ENCODE measurements around the gene IRX2.

Gene IRX2

DNA sequence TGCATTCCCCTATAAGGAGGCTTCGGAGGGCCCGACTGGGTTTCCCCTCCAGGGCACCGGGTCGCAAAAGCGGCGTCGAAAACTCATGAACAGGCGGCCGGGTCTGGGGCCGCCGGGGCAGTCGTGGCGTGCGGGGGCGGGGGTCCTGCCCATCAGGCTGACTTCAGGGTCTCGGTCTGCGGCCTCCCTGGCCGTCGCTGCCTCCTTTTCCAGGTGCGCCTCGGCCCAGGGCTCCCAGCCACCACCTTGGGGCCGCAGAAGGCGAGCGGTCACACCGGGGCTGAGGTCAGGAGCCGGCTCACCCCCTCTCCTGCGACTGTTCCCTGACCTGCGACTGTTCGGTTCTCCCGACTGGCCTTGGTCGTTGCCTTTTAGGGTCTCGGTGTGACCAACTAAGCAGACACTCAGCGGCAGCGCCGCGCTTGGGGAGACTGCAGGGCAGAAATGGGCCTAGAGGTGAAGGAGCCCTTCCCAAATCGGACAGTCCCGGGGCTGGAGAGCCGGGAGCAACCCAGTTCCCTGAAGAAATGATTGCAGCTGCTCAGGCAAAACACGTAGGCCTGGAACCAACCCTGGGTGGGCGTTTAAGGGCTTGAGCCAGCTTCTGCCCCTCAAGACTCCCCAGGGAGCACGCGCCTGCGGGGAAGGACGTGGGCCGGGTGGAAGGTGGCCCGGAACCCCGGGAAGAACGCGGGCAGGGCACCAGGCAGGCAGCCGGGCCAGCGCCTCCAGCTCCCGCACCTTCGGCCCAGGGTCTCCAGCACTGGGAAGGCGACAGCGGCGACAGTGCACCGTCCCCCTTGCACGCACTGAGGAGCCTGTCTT lies 11.2 kb downstream of the IRX2 start:
- DNase-seq (ENCODE audit: low read depth): no peak

DNA sequence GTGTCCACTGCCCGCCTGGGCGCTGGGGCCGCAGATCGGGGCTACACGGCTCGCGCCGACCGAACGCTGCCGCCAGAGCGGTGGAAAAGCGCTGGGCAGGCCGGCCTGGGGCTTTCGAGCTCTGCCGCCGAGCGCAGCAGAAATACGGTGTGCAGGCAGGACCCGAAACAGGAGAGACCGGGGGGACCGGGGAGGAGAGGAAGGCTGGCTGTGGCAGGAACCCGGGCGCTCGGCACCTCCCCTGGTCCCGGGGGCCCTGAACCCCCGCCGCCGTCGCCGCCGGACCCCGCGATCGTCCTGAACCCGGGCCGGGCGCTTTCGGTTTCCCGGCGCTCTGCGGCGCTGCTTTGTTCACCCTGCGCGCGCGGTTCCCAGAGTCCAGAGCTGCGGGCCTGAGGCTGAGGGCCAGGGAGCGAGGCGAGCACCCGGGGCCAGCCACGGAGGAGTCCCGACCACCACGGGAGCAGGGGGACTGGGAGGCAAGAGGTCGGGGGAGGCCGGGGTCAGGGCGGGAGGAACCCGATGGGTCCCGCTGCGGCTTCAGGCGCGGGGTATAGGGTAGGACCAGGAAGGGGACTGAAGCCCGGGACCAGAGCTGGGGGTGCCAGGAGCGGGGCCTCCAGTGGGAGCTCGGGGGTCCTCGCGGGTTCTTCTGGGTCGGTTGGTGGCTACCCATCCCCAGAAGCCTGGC lies 12.0 kb downstream of the IRX2 start:
- no peak for DNase-seq (ENCODE audit: low read depth)

DNA sequence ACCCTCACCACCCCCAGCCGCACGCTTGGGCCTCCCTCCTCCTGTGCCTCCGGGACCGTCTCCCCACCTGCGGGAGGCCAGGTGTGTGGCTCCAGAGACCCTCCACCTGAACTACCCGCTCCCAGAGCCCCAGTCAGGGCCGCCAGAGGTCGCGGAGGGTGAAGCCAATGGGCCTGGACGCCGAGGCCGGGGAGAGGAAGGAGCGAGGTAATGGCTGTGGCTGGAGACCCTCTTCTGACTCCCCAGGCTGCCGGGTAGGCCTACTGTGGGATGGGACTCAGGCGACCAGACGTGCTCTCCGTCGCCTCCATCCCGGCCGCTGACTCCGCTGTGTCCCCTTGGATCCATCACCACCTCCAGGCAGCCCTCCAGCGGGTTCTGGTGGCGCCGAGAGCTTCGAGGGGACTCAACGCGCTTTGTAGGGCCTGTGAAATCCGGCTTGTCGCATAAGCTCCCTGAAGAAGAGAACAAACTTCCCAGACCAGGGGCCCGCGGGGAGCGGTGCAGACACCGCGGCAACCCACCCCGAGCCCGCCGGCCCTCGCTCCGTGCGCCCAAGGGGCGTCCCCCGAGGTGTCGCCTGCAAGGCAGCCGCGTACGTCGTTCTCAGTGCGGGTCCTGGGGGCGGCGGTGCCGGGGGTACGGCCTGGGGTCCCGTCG lies 12.6 kb downstream of the IRX2 start:
- no peak for DNase-seq (ENCODE audit: low read depth)

DNA sequence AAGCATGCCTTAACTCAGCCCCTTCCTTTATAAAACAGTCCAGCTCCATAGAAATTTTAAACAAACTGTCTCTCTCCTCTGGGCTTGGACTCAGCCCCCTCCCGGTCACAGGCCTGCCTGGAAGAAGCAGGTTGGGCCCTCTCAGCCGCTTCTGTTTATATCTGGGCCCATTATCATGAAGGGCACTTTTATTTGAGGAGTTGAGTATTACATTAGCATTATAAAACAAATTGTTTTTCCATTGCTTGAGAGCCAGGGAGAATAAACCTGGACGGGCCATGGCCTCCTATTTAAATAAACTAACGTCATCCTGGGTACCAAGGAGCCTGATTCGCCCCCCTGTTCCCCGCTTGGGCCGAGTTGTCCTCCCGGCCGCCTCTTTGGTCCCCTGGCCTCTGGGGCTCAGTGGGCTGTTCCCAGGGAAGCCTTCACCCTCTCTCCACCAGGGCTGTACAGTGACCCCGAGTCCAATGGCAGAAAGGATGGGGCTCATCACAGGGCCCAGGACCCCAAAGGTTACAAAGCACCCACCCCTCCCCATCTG lies 13.2 kb downstream of the IRX2 start:
- no peak for DNase-seq (ENCODE audit: low read depth)

DNA sequence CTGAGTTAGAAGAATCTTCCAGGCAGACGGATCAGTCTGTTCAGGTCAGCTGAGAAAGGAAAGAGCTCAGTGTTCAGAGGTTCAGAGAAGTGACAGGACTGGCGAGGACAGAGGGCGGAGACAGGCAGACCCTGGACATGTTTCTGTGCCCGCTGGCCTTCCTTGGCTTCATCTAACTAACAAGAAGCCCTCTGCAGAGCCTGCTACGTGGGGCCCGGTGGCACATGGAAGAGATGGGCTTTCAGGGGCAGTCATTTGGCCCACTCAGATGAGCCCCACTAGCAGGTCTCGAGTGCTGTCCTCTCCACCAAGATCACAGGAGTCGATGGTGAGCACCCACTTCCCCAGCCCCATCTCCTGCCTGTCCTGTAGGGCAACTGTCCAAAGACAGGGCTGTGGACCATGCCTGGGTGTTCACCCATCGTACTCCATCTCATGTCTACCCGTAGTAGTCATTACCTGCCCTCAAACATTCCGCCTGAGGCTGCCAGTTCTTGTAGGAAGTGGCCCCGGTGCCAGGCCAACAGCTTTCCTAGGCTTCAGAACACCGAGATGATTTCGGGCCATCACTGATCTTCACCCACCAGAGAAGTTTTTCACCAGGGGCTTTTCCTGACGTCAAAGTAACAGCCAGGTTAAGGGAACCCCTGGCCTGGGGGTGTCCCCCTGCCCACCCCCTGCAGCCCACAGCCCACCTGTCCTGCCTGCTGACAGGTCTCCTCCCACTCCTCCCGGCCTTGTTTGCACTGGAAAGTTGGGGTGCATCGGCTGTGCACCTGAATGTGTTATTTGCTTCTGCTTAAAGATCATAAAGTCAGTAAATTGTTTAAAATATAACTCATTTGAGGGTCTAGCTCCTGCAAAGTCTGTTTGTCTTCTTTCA lies 14.0 kb downstream of the IRX2 start:
- DNase-seq (ENCODE audit: low read depth): no peak

DNA sequence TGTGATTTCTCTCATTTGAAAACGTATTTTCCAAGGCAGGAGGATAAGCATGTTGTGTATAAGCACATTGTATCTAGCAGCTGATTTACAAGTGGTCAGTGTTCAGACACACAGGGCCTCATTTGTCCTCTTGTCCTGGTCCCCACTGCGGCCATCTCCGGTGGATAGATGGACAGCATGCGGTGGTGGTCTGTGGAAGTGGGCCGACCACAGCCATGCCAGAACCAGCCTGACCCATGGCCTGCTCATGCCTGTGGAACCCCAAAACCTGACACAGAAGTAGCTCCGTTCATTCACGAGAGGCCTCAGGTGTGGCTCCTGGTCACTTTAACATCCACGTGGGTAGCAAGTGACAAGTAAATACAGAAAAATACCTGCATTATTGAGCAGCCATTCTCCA lies 14.6 kb downstream of the IRX2 start:
- no peak for DNase-seq (ENCODE audit: low read depth)

DNA sequence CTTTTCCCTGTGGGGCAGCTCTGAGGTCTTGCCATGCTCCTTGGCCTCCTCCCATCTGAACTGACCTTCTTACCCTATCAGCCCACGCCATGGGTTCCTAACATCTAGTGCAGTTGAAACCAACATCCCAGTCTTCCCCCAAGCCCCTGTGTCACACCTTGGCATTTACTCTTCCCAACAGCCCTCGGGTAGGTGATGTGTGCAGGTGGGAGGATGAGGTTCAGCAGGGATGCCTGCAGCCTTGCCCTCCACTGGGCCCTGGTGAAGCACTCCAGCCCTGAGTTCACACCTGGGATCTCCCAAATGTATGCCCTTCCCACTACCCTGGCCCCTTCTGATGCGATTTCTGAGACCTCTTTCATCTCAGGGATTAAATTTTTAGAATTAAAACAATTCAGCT lies 15.5 kb downstream of the IRX2 start:
- no peak for DNase-seq (ENCODE audit: low read depth)

DNA sequence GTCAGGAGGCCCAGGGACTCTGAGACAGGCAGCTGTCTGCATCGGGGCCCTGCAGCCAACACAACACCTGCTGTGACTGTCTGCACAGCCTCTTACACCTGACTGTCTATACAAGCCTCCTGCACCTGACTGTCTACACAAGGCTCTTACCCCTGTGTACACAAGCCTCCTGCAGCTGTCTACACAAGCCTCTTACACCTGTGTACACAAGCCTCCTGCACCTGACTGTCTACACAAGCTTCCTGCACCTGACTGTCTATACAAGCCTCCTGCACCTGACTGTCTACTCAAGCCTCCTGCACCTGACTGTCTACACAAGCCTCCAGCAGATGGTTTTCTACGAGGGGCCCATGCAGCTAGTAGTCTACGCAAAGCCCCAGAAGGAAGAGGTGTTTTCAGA lies 18.6 kb downstream of the IRX2 start:
- no peak for DNase-seq (ENCODE audit: low read depth)

DNA sequence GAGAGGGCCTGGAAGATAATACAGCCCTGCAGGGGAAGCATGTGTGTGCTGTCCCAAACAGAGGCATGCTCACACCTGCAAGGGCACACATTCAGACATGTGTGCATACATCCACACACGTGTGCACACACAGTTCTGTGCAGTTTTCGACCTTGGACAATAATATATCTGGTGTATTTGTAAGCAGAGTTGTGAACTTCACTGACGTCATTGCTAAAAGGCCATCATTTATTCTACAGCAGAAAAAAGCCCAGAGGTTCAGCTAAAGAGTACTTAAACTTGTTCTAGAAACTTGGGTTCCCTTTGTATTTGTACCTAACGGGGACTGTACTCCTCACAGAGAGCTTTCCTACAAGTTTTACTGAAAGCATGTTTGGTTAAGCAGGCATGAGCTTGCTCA lies 19.5 kb downstream of the IRX2 start:
- no peak for DNase-seq (ENCODE audit: low read depth)

DNA sequence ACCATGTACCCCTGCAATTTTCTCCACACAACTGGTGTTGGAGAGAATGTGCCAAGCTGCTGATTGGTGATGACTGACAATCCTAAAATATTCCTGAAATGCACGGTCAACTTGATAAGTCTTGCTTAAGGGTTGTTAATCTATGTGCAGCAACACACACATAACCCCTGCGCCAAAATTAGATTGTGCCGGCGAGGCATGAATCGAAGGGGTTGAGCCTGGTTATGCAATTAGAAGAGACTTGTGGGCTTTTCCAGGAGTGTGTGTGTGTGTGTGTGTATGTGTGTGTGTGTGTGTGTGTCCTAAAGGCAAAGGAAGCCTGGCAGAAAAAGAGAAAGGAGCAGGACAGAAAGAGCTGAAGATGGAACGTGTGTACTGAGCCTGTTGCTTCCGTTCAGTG lies 22.3 kb downstream of the IRX2 start:
- DNase-seq (ENCODE audit: low read depth): no peak

DNA sequence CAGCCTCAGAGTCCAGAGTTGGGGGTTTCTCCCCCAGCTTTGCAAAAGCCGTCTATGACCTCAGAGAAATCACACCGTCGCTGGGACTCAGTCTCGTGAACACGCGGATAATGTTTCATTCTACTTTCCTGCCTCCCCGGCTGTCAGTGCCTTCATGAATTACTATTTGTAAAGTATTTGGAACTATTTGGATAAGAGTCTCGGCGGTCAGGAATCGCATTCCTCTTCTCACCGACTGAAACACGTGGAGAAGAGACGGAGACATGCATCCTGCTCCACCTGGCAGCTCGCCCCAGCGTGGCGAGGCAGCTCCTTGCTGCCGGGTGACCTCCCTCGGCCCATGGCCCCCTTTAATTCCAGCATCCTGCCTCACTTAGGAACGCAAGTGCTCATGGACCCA lies 23.9 kb downstream of the IRX2 start:
- DNase-seq (ENCODE audit: low read depth): no peak

DNA sequence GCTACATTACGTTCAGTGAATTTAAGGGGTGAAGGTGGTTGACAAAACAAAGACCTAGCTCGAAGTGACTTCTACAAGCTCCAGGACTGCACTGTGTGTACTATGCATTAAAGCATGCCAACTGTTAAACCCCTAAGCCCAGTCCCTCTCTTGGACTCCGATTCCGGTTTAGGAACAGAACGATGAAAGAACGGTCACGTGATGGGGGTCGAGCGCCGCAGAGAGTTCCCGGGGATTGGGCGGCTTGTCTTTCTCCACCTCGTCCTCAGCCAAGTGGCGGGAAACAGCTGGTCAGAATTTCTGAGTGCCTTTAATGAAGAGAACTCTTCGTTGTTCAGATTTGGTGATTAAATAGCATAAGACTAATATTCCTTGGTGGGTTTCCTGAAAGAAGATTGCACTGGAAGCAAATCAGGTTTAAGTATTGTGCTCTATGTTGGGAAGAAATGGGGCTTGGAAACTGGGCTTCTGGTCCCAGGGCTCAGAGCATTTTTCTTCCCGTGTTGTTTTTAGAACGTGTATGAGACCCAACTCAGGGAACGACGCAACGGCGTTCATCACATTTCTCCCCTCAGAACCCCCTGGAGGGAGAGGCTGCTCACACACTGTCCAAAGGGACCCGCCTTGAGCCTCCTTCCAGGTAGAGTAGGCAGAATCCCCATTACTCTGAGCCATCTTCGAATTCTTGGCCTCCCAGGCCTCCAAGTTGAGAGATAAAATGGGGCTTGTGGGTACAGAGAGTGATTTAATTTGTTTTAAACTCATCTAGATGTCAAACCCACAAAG lies 25.3 kb downstream of the IRX2 start:
- no peak for DNase-seq (ENCODE audit: low read depth)

DNA sequence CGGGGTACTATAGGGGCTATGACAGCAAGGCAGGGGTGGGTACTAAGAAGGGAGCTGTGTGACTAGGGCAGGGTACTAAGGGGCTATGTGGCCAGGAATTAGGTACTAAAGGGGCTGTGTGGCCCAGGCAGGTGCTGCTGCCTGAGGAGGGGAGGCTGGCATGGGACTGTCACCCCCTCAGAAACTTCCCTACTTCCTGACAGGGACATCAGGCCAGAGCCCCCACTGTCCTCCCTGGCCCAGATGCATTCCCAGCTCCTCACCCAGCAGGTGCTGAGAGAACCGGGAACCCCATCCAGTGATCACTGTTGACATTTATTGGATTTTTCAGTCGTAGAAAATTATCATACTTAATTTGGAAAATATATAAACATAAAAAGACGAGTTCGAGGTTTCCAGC lies 26.6 kb downstream of the IRX2 start:
- no peak for DNase-seq (ENCODE audit: low read depth)

DNA sequence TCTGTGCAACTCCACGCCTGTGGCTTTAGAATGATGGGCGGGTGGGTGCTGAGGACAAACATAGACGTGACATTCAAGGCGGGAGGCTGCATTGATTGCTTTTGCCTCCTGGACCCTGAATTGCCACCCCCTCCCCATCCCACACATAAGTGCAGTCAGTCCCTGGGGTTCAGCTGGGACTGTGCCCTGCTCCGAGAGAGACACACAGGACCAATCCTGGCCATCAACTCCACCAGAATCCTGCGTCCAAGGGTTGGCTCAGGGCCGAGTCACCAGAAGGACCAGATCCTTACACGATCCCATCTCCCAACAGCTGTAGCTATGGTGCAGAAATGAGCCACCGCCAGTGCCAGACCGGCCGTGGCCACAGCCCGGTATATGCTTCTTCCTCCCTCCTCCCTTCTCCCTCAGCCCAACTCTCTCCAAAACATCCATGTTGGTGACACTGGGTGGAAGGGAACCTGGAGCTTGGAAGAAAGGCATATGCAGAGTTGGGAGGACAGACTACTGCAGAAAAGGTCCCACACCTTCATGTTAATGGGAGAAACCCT lies 27.4 kb downstream of the IRX2 start:
- no peak for DNase-seq (ENCODE audit: low read depth)

DNA sequence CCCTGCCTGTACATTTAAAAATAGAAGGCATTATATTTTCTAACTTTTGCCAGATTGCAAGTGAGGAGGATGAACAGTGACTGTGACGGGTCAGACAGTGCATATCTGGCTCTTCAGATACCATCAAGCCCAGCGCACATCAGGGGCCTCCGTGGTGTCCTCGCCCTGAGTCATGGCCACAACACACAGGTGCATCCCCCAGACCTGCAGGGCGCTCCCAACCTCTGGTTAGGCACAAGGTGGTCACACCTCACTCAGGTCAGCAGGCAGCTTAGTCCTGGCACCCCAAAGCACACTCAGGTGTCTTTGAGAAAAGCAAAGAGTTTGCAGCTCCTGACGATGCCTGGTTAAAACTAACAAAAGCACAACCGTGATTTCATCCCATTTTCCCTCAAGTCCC lies 28.6 kb downstream of the IRX2 start:
- no peak for DNase-seq (ENCODE audit: low read depth)

DNA sequence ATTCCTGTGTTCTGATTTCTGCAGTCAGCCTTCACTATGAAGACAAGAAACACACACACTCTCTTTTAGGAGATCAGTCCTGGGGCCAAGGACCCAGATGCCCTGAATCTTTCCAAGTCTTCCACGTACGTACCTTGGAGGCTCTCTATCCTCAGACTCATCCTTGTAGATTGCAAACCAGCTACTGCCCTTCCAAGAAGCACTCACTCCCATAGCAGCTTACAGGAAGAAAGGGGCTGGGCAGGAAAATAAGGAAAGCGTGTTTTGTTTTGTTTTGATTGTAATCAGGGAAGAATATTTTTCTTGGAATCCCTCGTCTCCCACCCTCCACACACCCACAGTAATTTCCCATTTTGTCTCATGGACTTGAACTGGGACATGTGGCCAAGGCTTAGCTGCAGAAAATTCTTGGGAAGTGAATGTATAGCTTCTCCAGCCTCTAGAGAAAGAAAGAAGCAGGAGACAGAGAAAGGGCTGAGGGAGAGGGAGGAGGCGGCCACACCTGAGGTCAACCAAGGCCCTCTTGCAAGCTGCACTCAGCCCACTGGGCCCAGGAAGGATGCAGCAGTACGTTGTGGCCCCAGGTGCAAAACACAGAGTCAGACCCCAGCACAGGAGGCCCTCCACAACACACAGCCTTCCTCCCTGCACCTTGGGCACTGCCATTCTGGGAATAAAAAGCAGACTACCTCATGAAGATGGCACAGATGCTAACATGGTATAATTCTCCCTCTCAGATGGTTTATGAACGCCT lies 29.9 kb downstream of the IRX2 start:
- no peak for DNase-seq (ENCODE audit: low read depth)

DNA sequence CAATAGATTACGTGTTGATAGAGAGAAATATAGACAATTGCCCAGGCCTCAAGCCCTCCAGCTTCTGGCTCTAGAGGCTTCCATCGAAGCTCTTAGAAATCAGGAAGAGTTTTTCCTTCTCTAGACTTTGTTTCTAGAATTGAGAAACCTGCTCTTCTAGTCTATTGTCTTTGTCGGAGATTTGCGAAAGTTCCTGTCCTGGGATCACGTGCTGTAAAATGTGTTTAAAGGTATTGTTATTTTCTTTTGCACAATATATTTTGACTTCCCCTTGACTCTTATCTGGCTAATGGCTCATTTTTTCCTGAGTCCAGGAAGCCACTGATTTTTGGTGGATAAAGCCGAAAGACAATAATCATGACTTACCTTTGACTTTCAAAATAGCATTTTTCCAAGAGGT lies 32.1 kb downstream of the IRX2 start:
- DNase-seq (ENCODE audit: low read depth): no peak

DNA sequence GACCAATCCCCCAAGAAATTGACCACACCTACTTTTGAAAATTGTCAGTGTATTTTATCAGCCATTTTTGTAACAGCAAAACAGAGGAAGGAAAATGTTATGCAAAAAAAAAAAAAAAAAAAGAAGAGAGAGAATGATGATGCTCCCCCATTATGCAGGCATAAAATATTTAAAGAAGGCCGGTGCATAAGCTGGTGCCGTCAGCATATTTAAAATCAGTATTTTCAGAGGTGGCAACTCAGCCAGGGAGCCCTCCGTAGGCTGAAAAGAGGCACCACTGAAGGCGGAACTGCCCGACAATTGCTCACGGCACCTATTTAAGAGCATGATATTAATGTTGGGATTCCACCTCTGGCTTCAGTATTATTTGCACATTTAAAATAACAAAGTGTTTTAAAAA lies 33.4 kb downstream of the IRX2 start:
- DNase-seq (ENCODE audit: low read depth): no peak

DNA sequence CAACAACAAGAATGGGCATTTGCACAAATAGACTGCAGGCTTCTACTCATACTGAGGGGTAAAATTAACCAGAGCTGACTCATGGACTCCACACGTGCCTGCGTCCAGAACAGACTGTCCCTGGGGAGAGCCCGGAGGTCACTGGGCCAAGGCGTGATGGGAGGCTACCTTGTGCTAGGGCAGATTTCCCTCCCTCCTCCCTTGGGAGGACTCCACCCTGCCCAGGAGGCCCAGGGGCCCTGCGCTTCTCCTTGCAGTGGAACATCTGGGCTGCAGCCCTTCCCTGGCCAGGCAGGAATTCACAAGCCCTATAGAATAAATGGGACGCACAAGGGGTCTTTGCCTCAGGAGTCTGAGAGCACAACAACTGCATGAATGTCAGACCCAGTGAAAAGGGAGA lies 35.6 kb downstream of the IRX2 start:
- DNase-seq (ENCODE audit: low read depth): no peak

DNA sequence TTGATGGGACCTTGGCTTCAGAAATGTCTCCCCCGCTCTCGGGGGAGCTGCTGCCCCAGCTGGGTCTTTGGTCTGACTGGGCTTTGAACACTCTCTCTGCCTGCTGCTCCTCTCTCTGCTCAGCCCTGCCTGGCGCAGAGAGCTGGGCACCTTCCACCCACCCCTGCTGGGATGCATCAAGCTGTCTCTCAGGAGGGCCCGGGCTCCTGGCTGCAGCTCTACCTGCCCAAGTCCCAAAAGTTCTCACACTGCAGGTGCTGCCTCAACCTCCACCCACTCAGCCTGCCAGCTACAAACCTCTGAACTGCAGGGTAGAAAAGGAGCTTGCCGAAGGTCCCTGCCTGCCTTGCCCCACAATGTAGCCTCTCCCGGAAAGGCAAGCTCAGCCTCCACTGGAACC lies 36.7 kb downstream of the IRX2 start:
- no peak for DNase-seq (ENCODE audit: low read depth)

All from activated T-helper 1 cell treated with Interleukin-2 at 50 U/mL for 16 hours (primary cell).